Activated CD8-positive, alpha-beta memory T cell treated with anti-CD3 and anti-CD28 coated beads, Interleukin-2, amount 50 U/mL, for 48 hours (primary cell): ENCODE results near the gene MKRN2.
"Not testable (repeated sequence)": the region's sequence is repeated elsewhere in the genome, so short reads cannot be mapped to it uniquely, and the experiment has no call there.

ENCODE experiments used
- DNase-seq: peaks from one replicate; pipeline ENCODE4 v3.0.0-alpha.2; 2020

Gene MKRN2

GRCh38 chr3:12556690-12557472, at the start of gene MKRN2:
MKRN2 (plus strand) TSS chr3:12557087; CDS start chr3:12557151, 64 bp downstream.
- DNase-seq: peak; percentile 97

GRCh38 chr3:12507591-12508281, 49.2 kb upstream of the MKRN2 start:
- no peak for DNase-seq

- no peak for DNase-seq
These were observed 48.6 kb upstream of the MKRN2 start for GRCh38 chr3:12508291-12508700.

- DNase-seq: no peak
These were observed 47.4 kb upstream of the MKRN2 start for GRCh38 chr3:12509466-12509865.

- DNase-seq: no peak
These were observed 44.3 kb upstream of the MKRN2 start for GRCh38 chr3:12512534-12513118.

GRCh38 chr3:12513694-12514446, 43.0 kb upstream of the MKRN2 start:
- no peak for DNase-seq

- DNase-seq: no peak
These were observed 41.3 kb upstream of the MKRN2 start for GRCh38 chr3:12515631-12516030.

GRCh38 chr3:12516873-12517272, 40.0 kb upstream of the MKRN2 start:
- no peak for DNase-seq

- no peak for DNase-seq
These were observed 38.4 kb upstream of the MKRN2 start for GRCh38 chr3:12518261-12519028.

- DNase-seq: no peak
These were observed 35.9 kb upstream of the MKRN2 start for GRCh38 chr3:12521010-12521409.

- DNase-seq: no peak
These were observed 34.2 kb upstream of the MKRN2 start for GRCh38 chr3:12522721-12523120.

GRCh38 chr3:12527757-12528143, 29.1 kb upstream of the MKRN2 start:
- DNase-seq: no peak

- DNase-seq: no peak
These were observed 24.7 kb upstream of the MKRN2 start for GRCh38 chr3:12532182-12532581.

GRCh38 chr3:12536423-12536822, 20.5 kb upstream of the MKRN2 start:
- no peak for DNase-seq

GRCh38 chr3:12541625-12542024, 15.3 kb upstream of the MKRN2 start:
- no peak for DNase-seq

GRCh38 chr3:12543497-12543896, 13.4 kb upstream of the MKRN2 start:
- DNase-seq: not testable (repeated sequence)

GRCh38 chr3:12544652-12545472, 12.0 kb upstream of the MKRN2 start:
- DNase-seq: no peak

- no peak for DNase-seq
These were observed 11.5 kb upstream of the MKRN2 start, which contains the start of gene MKRN2OS for GRCh38 chr3:12545473-12545791. MKRN2OS (minus strand) TSS chr3:12545499; CDS start chr3:12545464, 35 bp downstream.

- DNase-seq: no peak
These were observed 6.7 kb upstream of the MKRN2 start for GRCh38 chr3:12549971-12550760.

GRCh38 chr3:12553921-12554391, 2.9 kb upstream of the MKRN2 start:
- peak; percentile 64 for DNase-seq

- no peak for DNase-seq
These were observed 585 bp upstream of the MKRN2 start for GRCh38 chr3:12556314-12556689.
